Measurements from ENCODE around the gene BEX5. TPM values are rescaled to one million over a fixed set of nuclear protein-coding genes. Genes with fewer than 3 reads are reported as not detected.
A peak's percentile ranks its signal among the peaks of the same experiment; 100 is the strongest.
"Not testable (repeated sequence)": the region's sequence is repeated elsewhere in the genome, so short reads cannot be mapped to it uniquely, and the experiment has no call there.

BEX5 gene
- total RNA-seq (2014; rRNA removed; shearing (Covaris generic); ENCODE audit: low replicate concordance), result 8.4 and 10.2 TPM in 2 replicates

GRCh38 chrX:102155806-102156179 lies at the start of gene BEX5:
BEX5 (minus strand) TSS chrX:102155977; CDS start chrX:102154265, 1,712 bp downstream.
- Histone ChIP-seq H3K79me2 (ENCODE audit: low read length) (no peaks in the 10 kb centered on the region), H3K9ac (ENCODE audit: low read length) (peak within 1 kb of the TSS; percentile 63), H2AFZ (ENCODE audit: low read length) (peak within 1 kb of the TSS; percentile 51), H3K27ac (ENCODE audit: low read length) (no peak within 1 kb of the TSS), H3K4me2 (ENCODE audit: low read depth, low read length, poor library complexity, severe bottlenecking) (peak within 1 kb of the TSS; percentile 74), H4K20me1 (ENCODE audit: insufficient read depth, low read depth, low read length) (no peaks in the 10 kb centered on the region), H3K4me3 (ENCODE audit: low read length) (peak within 1 kb of the TSS; percentile 69), H3K27me3 (ENCODE audit: low read length) (no peaks in the 10 kb centered on the region), H3K9me2 (replicated peaks; ENCODE audit: insufficient read depth, low read length) (no peaks in the 10 kb centered on the region), H3K4me1 (ENCODE audit: low read length) (peaks cover 3% of the 10 kb centered on the region), H3K36me3 (ENCODE audit: insufficient read depth, low read length) (no peaks in the 10 kb centered on the region), H3K9me3 (ENCODE audit: low read length) (no peaks in the 10 kb centered on the region)
- DNase-seq, result peak; percentile 90

DNA sequence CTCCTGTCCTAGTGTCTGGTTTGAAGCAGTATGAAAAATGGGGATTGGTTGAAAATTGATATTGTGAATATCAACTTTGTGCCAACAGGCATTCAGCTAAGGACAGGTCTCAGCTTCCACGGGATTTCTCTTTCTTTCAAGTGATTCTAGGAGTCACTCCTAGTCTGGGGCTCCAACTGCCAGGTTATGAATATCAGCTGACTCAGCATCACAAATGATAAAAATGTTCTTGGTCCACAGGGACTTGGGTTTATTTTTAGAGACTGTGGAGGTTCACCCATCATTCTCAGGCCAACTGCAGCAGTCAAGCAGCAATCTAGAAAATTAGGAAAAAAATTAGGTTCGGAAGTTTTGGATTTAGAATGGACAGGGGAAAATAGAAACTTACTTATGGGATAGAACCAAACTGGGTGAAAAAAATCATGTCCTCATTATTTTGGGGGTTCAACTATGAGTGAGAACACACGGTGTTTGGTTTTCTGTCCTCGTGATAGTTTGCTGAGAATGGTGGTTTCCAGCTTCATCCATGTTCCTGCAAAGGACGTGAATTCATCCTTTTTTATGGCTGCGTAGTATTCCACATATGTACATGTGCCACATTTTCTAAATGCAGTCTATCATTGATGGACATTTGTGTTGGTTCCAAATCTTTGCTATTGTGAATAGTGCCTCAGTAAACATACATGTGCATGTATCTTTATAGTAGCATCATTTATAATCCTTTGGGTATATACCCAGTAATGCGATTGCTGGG lies 30.4 kb upstream of the BEX5 start:
- H3K36me3 ChIP-seq (ENCODE audit: insufficient read depth, low read length), result no peaks in the 10 kb centered on the region
- no peak for DNase-seq
- H3K4me1 ChIP-seq (ENCODE audit: low read length), result no peaks in the 10 kb centered on the region
- no peaks in the 10 kb centered on the region for H3K9me2 ChIP-seq (replicated peaks; ENCODE audit: insufficient read depth, low read length)
- no peak overlapping the region for H2AFZ ChIP-seq (ENCODE audit: low read length)
- no peak overlapping the region for H3K4me2 ChIP-seq (ENCODE audit: low read depth, low read length, poor library complexity, severe bottlenecking)
- no peak overlapping the region for H3K9ac ChIP-seq (ENCODE audit: low read length)
- H3K79me2 ChIP-seq (ENCODE audit: low read length), result no peaks in the 10 kb centered on the region
- H3K4me3 ChIP-seq (ENCODE audit: low read length), result no peak overlapping the region
- no peaks in the 10 kb centered on the region for H3K27me3 ChIP-seq (ENCODE audit: low read length)
- H3K27ac ChIP-seq (ENCODE audit: low read length), result no peak overlapping the region
- no peaks in the 10 kb centered on the region for H3K9me3 ChIP-seq (ENCODE audit: low read length)
- no peaks in the 10 kb centered on the region for H4K20me1 ChIP-seq (ENCODE audit: insufficient read depth, low read depth, low read length)

DNA sequence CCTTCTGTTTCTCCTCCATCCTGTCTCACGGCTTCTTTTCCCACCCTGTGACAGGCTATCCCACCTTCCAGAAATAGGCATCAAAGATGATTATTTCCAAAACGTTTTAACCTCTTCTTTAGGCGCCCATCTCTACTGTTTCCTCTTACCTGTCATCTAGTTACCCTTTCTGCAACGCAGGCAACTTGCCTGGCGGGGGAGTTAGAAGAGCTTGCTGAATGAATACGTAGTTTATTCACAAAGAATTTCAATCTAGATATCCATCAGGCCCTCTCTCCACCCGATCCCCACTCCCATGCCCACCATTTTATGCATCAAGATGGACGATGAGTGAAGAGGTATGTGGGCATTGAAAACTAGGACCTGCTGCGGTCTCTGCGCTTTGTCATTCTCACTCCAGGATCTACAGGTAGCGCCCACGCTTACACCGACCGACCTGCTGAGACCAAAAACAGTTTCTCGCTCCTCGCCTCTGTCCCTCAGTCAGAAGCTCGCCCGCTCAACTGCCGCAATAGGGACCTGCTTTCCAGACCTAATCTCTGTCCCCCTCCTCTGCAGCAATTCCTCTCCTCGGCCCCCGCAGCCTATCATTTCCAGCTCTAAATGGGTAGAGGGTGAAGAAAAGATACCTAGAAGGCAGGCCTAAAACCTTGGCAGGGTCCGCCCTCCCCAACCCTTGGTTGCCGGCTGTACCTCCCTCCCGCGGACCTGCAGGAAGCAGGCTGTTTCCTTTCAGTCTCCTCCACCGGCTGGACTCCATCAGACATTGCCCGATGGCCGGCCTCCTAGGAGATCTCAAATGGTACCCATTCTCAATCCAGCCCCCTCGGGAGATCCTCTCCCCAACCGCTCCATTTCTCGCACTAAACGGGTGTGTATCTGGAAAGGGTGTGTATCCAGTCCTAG lies 624 bp downstream of the BEX5 start:
- Histone ChIP-seq H3K4me3 (ENCODE audit: low read length) (peak overlapping the region; percentile 69), H2AFZ (ENCODE audit: low read length) (peak overlapping the region; percentile 51), H3K4me1 (ENCODE audit: low read length) (peaks cover 3% of the 10 kb centered on the region), H3K36me3 (ENCODE audit: insufficient read depth, low read length) (no peaks in the 10 kb centered on the region), H3K27ac (ENCODE audit: low read length) (no peak overlapping the region), H3K4me2 (ENCODE audit: low read depth, low read length, poor library complexity, severe bottlenecking) (peak overlapping the region; percentile 74), H3K9me3 (ENCODE audit: low read length) (no peaks in the 10 kb centered on the region), H3K79me2 (ENCODE audit: low read length) (no peaks in the 10 kb centered on the region), H3K9ac (ENCODE audit: low read length) (peak overlapping the region; percentile 63), H3K27me3 (ENCODE audit: low read length) (no peaks in the 10 kb centered on the region), H3K9me2 (replicated peaks; ENCODE audit: insufficient read depth, low read length) (no peaks in the 10 kb centered on the region), H4K20me1 (ENCODE audit: insufficient read depth, low read depth, low read length) (no peaks in the 10 kb centered on the region)
- peak; percentile 47 for DNase-seq

- Histone ChIP-seq H3K36me3 (ENCODE audit: insufficient read depth, low read length) (no peaks in the 10 kb centered on the region), H3K9ac (ENCODE audit: low read length) (peak overlapping the region; percentile 63), H3K4me1 (ENCODE audit: low read length) (peaks cover 3% of the 10 kb centered on the region), H2AFZ (ENCODE audit: low read length) (no peak overlapping the region), H3K27me3 (ENCODE audit: low read length) (no peaks in the 10 kb centered on the region), H3K79me2 (ENCODE audit: low read length) (no peaks in the 10 kb centered on the region), H3K4me2 (ENCODE audit: low read depth, low read length, poor library complexity, severe bottlenecking) (peak overlapping the region; percentile 74), H3K9me2 (replicated peaks; ENCODE audit: insufficient read depth, low read length) (no peaks in the 10 kb centered on the region), H3K9me3 (ENCODE audit: low read length) (no peaks in the 10 kb centered on the region), H3K4me3 (ENCODE audit: low read length) (peak overlapping the region; percentile 69), H4K20me1 (ENCODE audit: insufficient read depth, low read depth, low read length) (no peaks in the 10 kb centered on the region), H3K27ac (ENCODE audit: low read length) (no peak overlapping the region)
- DNase-seq, result peak; percentile 43
Measured at GRCh38 chrX:102154218-102154860, 1.4 kb downstream of the BEX5 start.

GRCh38 chrX:102142274-102142673 lies 13.5 kb downstream of the BEX5 start, which contains the start of gene TCEAL6:
TCEAL6 (minus strand) TSS chrX:102142481.
- H3K4me3 ChIP-seq (ENCODE audit: low read length); H3K4me1 ChIP-seq (ENCODE audit: low read length); H2AFZ ChIP-seq (ENCODE audit: low read length); H3K36me3 ChIP-seq (ENCODE audit: insufficient read depth, low read length); H3K9me2 ChIP-seq (replicated peaks; ENCODE audit: insufficient read depth, low read length); H3K9ac ChIP-seq (ENCODE audit: low read length); H3K9me3 ChIP-seq (ENCODE audit: low read length); DNase-seq; H3K4me2 ChIP-seq (ENCODE audit: low read depth, low read length, poor library complexity, severe bottlenecking); H4K20me1 ChIP-seq (ENCODE audit: insufficient read depth, low read depth, low read length); H3K79me2 ChIP-seq (ENCODE audit: low read length); H3K27ac ChIP-seq (ENCODE audit: low read length); H3K27me3 ChIP-seq (ENCODE audit: low read length): not testable (repeated sequence)

DNA sequence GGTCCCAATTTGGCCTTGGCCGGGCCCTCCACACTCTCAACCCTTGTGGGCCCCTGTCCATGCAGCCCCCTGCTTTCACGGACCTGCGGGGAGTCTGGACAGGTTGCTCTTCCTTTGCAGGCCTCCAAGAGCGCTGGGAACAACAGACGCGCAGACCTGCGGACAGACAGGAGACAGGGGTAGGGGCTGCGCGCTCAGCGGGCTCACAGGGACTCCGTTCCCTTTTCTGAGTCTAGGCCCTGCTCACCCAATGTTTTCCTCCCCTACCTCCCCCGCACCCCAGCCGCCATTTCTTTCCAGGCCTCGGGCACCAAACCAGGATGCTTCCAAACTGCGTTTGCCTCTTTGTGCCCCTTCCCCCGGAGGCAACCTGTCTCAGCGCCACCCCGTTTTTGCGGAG lies 14.1 kb downstream of the BEX5 start:
- not testable (repeated sequence) for H3K79me2 ChIP-seq (ENCODE audit: low read length); H3K9ac ChIP-seq (ENCODE audit: low read length); H3K4me3 ChIP-seq (ENCODE audit: low read length); H3K9me2 ChIP-seq (replicated peaks; ENCODE audit: insufficient read depth, low read length); H2AFZ ChIP-seq (ENCODE audit: low read length); DNase-seq; H3K4me1 ChIP-seq (ENCODE audit: low read length); H3K36me3 ChIP-seq (ENCODE audit: insufficient read depth, low read length); H3K27ac ChIP-seq (ENCODE audit: low read length); H3K27me3 ChIP-seq (ENCODE audit: low read length); H4K20me1 ChIP-seq (ENCODE audit: insufficient read depth, low read depth, low read length); H3K9me3 ChIP-seq (ENCODE audit: low read length); H3K4me2 ChIP-seq (ENCODE audit: low read depth, low read length, poor library complexity, severe bottlenecking)

DNA sequence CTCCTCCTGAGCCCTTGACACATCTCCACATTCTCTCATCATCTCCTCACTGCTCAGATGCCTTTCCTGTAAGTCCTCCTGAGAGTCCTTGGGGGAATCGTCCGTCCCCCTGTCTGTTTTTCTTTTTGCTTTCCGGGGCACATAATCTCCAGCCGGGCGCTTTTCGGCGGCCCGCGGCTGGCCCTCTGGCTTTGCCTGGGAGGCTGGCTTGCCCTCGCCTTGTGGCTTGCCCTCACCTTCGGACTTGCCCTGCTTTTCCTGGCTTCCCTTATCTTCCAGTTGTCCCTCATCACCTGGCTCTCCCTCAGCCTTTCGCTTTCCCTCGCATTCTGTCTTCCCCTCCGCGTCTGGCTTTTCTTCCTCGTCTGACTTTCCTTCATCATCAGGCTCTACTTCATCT lies 14.9 kb downstream of the BEX5 start:
- H3K9me3 ChIP-seq (ENCODE audit: low read length); H3K4me3 ChIP-seq (ENCODE audit: low read length); H3K27ac ChIP-seq (ENCODE audit: low read length); H3K9me2 ChIP-seq (replicated peaks; ENCODE audit: insufficient read depth, low read length); H3K4me2 ChIP-seq (ENCODE audit: low read depth, low read length, poor library complexity, severe bottlenecking); H4K20me1 ChIP-seq (ENCODE audit: insufficient read depth, low read depth, low read length); H3K79me2 ChIP-seq (ENCODE audit: low read length); H3K27me3 ChIP-seq (ENCODE audit: low read length); H3K36me3 ChIP-seq (ENCODE audit: insufficient read depth, low read length); H3K4me1 ChIP-seq (ENCODE audit: low read length); DNase-seq; H3K9ac ChIP-seq (ENCODE audit: low read length); H2AFZ ChIP-seq (ENCODE audit: low read length): not testable (repeated sequence)

GRCh38 chrX:102138064-102138463 lies 17.7 kb downstream of the BEX5 start:
- Histone ChIP-seq H4K20me1 (ENCODE audit: insufficient read depth, low read depth, low read length) (no peaks in the 10 kb centered on the region), H3K9me2 (replicated peaks; ENCODE audit: insufficient read depth, low read length) (no peaks in the 10 kb centered on the region), H3K9ac (ENCODE audit: low read length) (no peak overlapping the region), H3K36me3 (ENCODE audit: insufficient read depth, low read length) (no peaks in the 10 kb centered on the region), H3K27me3 (ENCODE audit: low read length) (no peaks in the 10 kb centered on the region), H3K4me3 (ENCODE audit: low read length) (no peak overlapping the region), H2AFZ (ENCODE audit: low read length) (no peak overlapping the region), H3K79me2 (ENCODE audit: low read length) (no peaks in the 10 kb centered on the region), H3K27ac (ENCODE audit: low read length) (no peak overlapping the region), H3K4me2 (ENCODE audit: low read depth, low read length, poor library complexity, severe bottlenecking) (no peak overlapping the region), H3K9me3 (ENCODE audit: low read length) (no peaks in the 10 kb centered on the region), H3K4me1 (ENCODE audit: low read length) (no peaks in the 10 kb centered on the region)
- DNase-seq, result no peak

Data from Karpas-422 (cell line).